ENCODE measurements around the gene ORAI2.

DNA sequence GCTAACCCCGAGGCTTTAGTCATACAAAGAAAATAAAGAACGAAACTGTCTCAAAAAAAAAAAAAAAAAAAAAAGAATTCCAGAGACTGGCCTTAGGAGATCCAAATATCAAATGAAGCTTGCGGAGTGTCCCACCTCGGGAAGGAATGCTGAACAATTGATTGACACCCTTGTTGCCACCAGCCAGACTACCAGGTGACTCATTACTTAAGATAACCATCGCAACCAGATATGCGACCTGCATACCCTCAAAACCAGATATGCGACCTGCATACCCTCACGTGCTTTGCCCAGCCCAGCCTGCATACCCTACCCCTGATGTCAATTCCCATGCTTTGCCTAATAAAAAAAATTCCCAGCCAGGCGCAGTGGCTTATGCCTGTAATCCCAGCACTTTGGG is 39.9 kb upstream of the ORAI2 start:
- TF ChIP-seq, protein P1, sequence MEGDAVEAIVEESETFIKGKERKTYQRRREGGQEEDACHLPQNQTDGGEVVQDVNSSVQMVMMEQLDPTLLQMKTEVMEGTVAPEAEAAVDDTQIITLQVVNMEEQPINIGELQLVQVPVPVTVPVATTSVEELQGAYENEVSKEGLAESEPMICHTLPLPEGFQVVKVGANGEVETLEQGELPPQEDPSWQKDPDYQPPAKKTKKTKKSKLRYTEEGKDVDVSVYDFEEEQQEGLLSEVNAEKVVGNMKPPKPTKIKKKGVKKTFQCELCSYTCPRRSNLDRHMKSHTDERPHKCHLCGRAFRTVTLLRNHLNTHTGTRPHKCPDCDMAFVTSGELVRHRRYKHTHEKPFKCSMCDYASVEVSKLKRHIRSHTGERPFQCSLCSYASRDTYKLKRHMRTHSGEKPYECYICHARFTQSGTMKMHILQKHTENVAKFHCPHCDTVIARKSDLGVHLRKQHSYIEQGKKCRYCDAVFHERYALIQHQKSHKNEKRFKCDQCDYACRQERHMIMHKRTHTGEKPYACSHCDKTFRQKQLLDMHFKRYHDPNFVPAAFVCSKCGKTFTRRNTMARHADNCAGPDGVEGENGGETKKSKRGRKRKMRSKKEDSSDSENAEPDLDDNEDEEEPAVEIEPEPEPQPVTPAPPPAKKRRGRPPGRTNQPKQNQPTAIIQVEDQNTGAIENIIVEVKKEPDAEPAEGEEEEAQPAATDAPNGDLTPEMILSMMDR (IDR thresholded peaks at IDR 0.05) = no peak
- no peak for TF ChIP-seq POLR2A (IDR thresholded peaks at IDR 0.05)

Measured in lower leg skin (tissue), 3 donors.